ENCODE measurements around the gene CHD9.

DNA sequence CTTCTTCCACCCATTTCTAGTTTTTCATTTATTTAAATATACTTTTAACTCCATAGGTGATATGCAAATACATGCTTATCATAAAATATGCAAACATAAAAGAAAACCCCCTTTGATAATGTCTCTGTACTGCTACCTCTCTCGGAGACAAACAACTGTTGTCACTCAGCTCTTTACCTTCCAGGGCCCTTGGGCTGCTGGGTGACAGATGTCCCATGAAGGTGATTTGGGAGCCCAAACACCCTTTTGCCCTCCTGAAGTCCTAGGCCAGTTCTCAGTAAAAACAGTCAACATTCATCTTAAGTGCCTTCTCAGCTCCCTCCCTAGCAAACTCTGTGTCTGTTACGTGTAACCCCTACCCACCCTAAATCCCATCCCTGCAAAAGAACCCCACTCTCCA lies 37.5 kb downstream of the CHD9 start:
- no peak for TF ChIP-seq EZH2phosphoT487 (conservative IDR thresholded peaks at IDR 0.05; ENCODE audit: low read length)
- TF ChIP-seq, protein P1, sequence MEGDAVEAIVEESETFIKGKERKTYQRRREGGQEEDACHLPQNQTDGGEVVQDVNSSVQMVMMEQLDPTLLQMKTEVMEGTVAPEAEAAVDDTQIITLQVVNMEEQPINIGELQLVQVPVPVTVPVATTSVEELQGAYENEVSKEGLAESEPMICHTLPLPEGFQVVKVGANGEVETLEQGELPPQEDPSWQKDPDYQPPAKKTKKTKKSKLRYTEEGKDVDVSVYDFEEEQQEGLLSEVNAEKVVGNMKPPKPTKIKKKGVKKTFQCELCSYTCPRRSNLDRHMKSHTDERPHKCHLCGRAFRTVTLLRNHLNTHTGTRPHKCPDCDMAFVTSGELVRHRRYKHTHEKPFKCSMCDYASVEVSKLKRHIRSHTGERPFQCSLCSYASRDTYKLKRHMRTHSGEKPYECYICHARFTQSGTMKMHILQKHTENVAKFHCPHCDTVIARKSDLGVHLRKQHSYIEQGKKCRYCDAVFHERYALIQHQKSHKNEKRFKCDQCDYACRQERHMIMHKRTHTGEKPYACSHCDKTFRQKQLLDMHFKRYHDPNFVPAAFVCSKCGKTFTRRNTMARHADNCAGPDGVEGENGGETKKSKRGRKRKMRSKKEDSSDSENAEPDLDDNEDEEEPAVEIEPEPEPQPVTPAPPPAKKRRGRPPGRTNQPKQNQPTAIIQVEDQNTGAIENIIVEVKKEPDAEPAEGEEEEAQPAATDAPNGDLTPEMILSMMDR (IDR thresholded peaks at IDR 0.05; ENCODE audit: insufficient read depth, low read length, poor library complexity, severe bottlenecking): no peak
